GM10266 (cell line): ENCODE data around the gene TKT.

Source experiments
- DNase-seq: peaks from one replicate; pipeline ENCODE4 v3.0.0; 2012; ENCODE audit errors: extremely low spot score
- CTCF ChIP-seq: IDR thresholded peaks from 2 replicates; pipeline ENCODE4 v1.5.1; 2012; ENCODE audit warnings: mild to moderate bottlenecking, low read depth; ENCODE audit not compliant: control insufficient read depth, insufficient read depth; ENCODE audit errors: missing control alignments

Gene TKT

GRCh38 chr3:53190659-53191058 lies 65.2 kb downstream of the TKT start:
- peak; percentile 64 for DNase-seq
- TF ChIP-seq CTCF: no peak

- no peak for TF ChIP-seq CTCF
- no peak for DNase-seq
These were observed 66.5 kb downstream of the TKT start for GRCh38 chr3:53189276-53189675.

- no peak for TF ChIP-seq CTCF
- DNase-seq: no peak
These were observed 67.1 kb downstream of the TKT start for GRCh38 chr3:53188720-53189119.

- DNase-seq: no peak
- no peak for TF ChIP-seq CTCF
These were observed 67.6 kb downstream of the TKT start for GRCh38 chr3:53188136-53188685.

- DNase-seq: no peak
- no peak for TF ChIP-seq CTCF
These were observed 68.4 kb downstream of the TKT start for GRCh38 chr3:53187430-53187829.

- no peak for TF ChIP-seq CTCF
- DNase-seq: no peak
These were observed 69.1 kb downstream of the TKT start for GRCh38 chr3:53186726-53187125.

GRCh38 chr3:53185761-53186465 lies 69.9 kb downstream of the TKT start:
- no peak for TF ChIP-seq CTCF
- DNase-seq: no peak
